Stimulated activated CD8-positive, alpha-beta memory T cell treated with anti-CD3 and anti-CD28 coated beads, Interleukin-7, amount 100 ng/mL, for 4 hours (primary cell): ENCODE data around the gene GNPDA1.
A peak's percentile ranks its signal among the peaks of the same experiment; 100 is the strongest.
"Not testable (repeated sequence)": the region's sequence is repeated elsewhere in the genome, so short reads cannot be mapped to it uniquely, and the experiment has no call there.

ENCODE experiments used
- DNase-seq, 2 donors: peaks; one replicate each; pipeline ENCODE4 v3.0.0-alpha.2; 2020; ENCODE audit warnings: low read depth in 2 of 2

Gene GNPDA1

DNA sequence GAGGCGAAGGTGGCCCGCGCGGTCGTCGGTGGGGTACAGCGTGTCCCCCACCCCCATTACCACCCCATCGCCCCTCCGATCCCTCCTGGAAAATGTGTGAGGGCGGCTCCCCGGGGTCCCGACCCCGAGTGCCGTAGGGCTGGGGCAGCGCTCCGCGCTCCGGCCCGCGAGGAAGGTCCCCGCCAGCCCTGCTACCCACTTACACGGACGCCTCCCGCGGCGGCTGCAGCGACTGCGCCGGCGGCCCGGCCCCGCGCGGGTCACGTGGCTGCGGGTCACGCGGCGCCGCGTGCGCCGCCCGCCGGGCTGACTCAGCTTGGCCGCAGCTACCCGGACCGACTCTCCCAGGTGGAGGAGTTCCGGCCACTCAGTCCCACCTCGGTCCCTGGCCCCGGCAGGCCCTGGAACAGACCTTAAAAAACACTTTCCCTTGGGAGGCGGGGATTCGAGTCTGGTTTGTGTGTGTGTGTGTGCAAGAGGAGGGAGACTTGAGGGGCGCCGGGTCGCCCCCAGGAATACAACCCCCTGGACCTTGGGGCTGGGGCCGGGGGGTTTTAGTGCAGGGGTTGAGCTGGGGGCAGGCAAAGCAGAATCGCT is at the start of gene GNPDA1:
TSS of gene GNPDA1 (minus strand) at position 236 of the 597 bp plus-strand sequence. CDS start 992 bp downstream, outside the sequence.
- peak; percentile 33 to 66 for DNase-seq

DNA sequence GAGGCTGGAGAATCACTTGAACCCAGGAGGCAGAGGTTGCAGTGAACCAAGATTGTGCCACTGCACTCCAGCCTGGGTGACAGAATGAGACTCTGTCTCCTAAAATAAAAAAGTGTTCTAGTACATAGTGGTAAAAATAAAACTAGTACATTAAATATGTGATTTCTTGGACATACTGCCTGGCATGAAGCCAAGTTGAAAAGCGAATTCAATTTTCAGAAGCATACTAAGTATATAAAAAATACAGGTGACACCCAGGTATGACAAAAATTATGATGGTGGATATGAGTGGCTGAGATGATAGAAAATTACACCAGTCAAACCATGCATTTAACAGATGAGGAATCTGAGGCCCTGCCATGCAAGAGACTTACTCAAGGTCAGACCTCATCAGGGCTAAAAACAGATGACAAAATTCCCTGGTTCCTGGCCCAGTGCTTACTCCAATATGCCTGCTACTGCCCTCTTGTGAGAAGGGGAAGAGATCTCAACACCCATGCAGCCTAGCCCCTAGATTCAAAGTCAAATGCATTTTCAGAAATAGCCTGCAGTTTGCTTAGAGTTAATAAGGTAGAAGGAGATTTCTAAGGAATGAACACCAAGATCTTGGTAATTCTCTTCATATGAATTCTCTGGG is 46.6 kb upstream of the GNPDA1 start:
- DNase-seq, result no peak

DNA sequence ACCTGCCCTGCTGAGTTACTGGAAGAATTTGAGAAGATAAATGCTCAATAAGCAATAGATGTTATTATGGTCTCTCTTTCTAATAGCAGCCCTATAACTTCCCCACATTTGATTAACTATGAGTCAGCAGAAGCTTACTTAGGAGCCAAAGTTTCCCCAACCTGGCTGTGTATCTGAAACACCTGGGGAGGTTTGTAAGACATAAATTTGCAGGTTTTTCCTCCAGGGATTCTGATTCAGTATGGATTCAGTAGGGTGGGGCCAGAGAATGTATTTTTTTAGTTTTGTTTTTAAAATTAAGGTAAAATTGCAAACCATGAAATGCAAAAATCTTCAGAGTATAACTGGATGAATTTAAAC is 44.9 kb upstream of the GNPDA1 start:
- no peak for DNase-seq

DNA sequence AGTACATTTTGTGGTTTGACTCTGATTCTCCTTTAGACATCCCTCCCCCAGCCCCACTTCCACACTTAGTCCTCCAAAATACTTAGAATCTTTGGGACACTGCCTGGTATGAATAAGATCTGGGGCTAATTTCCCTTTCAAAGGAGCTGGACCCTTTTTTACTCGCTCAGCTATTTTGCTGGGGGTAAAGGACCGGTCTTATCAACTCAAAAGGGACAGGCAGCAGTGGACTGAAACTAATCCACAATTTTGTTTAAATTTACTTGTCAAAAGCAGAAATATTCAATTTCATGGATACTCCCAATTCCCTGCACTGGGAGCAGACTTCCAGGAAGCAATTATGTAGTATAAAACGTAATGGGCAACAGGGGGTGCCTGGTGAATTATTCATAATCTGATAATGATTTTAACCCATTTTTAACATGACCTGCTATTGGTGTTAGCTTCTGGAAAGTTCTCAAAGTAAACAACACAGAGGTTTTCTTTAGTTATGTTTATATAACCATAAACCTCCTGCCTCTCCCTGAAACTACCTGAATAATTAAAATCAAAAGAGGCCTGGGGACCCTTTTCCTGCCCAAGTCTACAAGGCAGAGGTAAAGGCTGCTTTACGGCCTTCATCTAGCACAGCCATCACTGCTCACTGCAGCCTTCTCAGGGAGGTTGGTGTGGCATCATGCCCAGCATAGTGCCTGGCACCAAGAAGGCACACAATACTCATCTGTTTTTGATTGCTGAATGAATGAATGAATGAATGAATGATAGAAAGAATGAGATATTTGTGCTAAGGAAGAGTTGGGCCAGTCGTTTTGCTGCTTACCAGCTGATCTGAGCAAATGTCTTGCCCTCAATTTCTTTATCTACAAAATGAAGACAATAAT is 44.2 kb upstream of the GNPDA1 start:
- no peak for DNase-seq

DNA sequence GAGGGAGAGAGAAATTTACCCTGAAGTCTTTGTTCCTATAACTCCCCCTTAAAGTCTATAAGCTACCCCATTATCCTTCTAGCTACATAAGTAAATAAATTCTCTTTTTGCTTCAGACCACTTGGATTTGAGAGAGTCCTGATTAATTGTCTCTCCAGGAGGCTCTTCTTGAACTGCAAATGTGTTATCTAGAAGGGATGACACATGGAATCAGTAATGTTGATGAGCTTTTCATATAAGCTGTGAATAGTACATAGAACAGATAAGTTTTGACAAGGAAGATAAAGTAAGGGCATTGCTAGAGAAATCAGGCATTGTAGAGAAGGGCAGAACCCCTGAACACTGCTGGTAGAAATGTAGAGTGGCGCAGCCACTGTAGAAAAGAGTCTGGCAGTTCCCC is 42.5 kb upstream of the GNPDA1 start:
- no peak for DNase-seq

DNA sequence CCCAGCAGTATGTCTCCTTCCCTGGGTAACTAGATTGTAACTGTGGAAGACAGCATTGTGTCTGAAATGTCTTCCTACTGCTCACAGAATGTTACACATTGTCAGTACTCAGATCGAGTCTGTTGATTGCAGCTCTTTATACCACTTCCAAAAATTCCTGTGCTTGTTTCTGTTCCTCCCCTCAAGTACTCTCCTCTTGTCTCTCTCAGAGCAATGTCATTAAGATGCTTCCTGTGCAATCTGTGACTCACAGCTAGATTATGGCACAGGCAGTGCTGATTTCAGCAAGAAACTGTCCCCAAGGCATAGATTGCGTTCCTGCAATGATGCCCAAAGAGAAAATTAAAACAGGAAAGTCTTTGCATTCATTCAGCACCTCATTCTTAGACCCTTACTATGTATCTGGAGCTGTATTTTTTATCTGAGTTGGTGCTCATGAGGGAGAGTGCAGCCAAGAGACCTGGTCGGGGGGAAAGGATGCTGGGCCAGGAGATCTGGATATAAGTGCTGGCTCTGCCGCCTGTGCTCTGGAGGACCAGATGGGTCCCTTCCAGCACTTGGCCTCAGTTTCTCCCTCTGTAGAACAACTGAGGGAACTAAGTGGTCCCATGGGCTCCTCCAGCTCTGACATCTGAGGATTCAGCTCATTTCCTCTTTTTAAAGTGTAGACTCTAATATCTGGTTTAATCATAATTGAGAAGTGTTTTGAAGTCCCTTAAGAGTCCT is 40.8 kb upstream of the GNPDA1 start:
- no peak for DNase-seq

DNA sequence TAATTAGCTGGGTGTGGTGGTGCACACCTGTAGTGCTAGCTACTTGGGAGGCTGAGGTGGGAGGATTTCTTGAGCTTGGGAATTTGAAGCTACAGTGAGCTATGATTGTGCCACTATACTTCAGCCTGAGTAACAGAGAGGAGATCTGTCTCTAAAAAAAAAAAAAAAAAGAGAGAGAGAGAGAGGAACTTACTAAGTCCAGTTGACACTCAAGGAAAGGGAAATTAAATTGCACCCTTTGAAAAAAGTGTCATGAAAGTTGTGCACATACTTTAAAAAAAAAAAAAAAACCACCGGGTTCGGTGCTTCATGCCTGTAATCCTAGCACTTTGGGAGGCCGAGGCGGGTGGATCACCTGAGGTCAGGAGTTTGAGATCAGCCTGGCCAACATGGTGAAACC is 39.2 kb upstream of the GNPDA1 start:
- not testable (repeated sequence) for DNase-seq

DNA sequence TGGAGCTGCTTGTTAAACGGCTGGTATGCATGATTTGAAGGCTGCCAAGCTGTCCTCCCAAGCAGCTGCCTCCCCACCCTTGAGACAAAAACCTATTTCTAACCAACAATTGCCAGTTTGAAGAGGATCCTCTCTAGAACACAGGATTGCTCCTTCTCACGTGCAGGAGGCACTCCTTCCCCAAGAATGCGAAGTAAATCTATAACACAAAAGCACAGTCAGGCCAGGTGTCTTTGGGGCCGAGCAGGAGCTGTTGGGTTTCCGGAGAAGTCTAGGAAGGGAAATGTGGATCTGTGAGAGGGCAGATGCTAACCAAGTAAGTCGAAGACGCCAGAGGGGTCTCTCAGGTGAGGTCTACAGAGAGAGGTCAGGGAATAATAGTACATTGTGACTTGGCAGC is 35.4 kb upstream of the GNPDA1 start:
- no peak for DNase-seq

DNA sequence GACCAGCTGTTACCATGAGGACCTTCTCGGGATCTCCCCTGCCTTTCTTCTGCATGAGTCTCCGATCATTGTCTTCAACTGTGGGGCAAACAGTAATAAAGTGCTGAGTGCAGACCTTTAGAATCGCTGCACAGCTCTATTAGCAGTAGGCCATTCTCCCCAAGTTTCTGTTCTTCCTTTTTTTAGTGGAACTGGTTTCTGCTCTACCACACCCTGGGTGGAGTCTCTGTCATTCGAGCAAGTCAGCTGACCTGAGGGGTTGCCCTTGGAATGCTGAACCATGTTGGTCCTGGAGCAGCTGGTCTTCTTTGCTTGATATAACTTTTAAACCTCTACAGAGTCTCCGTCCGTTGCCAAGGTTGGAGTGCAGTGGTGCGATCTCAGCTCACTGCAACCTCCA is 33.4 kb upstream of the GNPDA1 start:
- DNase-seq, result no peak

DNA sequence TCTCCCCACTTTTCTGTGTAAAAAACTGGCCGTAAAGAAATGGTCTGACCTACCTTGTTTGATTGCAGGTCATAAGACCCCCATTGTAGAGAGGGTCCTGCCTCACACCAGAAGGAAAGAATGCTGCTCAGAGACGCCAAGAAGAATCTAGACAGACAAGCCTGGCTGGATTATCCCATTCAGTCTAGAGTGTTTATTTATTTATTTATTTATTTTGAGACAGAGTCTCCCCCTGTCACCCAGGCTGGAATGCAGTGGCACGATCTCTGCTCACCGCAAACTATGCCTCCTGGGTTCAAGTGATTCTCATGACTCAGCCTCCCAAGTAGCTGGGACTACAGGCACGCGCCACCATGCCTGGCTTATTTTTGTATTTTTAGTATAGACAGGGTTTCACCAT is 28.1 kb upstream of the GNPDA1 start:
- not testable (repeated sequence) for DNase-seq

DNA sequence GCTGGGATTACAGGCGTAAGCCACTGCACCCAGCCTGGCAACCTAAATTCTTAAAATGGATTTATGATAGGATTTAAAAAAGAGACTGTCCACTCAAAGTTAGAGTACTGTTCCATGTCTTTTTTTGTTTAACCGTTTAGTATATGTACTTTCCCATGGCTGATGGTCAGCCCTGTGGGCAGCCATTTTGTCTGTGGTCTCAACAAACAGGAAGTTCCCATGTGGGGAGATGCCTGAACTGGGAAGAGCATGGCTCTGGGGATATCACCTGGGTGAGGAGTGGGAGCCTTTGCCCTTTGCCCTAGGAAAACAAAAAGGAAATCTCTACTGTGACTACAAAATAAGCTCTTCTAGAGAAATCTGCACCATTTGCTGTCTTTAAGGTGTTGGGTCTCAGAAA is 27.5 kb upstream of the GNPDA1 start:
- DNase-seq, result no peak

DNA sequence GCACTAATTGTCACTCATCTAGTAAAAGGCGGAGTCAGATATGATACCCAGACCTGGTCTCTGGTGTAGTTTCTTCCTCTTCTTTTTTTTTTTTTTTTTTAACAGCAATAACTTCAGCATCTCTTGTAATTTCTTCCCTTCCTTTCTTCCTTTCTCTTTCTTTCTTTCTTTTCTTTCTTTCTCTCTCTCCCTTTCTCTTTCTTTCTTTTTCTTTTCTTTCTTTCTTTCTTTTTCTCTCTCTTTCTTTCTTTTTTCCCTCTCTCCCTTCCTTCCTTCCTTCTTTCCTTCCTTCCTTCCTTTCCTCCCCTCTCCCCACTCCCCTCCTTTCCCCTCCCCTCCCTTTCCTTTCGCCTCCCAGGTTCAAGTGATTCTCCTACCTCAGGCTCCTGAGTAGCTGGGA is 25.9 kb upstream of the GNPDA1 start:
- DNase-seq, result no peak

DNA sequence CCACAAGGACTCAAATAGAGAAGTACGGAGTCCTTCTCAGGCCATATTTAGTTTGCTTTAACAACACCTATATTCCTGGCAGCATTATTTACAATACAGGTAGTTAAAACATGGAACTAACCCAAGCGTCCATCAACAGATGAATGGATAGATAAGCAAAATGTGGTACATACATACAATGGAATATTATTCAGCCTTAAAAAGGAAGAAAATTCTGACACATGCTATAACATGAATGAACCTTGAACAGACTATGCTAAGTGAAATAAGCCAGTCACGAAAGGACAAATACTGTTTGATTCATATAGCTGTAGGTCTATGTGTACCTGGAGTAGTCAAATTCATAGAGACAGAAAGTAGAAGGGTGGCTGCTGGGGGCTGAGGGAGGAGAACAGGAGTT is 24.8 kb upstream of the GNPDA1 start:
- not testable (repeated sequence) for DNase-seq

DNA sequence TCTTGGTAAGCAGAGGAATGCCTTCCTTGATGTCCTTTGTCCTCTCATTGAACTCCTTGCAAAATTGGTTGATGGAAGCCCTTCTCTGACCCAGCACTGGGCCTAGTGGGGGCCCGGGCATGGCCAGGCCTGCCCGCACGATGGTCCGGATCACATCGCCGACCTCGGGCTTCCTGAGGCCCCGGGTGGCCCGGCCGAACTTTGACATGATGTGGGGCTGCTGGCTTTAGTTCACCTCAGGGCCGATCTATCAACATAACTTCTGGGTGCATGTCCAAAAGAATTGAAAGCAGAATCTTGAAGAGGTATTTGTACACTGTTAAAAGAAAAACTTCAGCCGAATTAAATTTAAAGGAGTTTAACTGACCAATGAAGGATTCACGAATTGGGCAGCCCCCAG is 24.1 kb upstream of the GNPDA1 start:
- DNase-seq, result no peak

DNA sequence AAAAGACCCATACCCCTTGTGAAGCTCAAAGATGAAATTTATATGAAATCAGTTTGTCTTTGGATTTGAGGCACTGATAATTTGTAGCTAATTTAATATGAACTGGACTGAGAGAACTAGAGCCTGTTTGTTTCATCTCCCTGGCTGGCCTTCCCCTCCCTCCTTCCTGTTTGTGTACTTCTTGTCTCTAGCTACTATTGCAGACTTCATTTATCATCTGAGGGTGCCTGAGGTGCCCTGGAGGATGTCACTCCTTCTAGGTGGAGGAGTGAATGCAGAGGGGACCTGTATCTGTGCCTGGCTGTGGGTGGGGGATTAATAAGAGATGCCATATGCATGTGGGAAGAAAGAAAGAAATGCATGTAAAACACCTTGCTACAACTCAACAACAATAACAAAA is 22.2 kb upstream of the GNPDA1 start:
- no peak for DNase-seq

DNA sequence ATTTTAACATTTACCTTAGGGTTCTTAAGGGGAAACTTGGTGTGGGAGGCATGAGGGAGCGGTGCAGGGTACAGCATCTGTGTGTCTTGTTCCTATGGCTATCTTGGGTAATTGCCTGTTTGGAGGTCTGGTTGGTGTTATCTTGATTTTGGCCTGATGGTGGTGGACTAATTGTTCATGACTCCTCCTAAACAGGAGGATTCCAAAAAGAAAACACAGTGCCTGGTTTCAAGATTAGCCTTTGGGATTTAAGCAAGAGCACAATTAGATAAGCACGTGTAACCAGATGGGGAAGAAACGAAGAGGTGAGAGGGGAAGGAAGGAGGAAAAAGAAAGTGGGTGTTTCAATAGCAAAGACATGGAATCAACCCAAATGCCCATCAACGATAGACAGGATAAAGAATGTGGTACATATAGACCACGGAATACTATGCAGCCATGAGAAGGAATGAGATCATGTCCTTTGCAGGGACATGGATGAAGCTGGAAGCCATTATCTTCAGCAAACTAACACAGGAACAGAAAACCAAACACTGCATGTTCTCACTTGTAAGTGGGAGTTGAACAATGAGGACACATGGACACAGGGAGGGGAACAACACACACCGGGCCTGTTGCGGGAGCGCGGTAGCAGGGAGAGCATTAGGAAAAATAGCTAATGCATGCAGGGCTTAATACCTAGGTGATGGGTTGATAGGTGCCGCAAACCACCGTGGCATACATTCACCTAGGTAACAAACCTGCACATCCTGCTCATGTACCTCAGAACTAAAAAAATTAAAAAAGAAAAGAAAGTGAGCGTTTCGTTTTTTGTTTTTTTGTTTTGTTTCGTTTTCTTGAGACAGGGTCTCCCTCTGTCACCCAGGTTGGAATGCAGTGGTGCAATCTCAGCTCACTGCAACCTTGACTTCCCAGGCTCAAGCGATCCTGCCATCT is 21.1 kb upstream of the GNPDA1 start:
- DNase-seq, result not testable (repeated sequence)

DNA sequence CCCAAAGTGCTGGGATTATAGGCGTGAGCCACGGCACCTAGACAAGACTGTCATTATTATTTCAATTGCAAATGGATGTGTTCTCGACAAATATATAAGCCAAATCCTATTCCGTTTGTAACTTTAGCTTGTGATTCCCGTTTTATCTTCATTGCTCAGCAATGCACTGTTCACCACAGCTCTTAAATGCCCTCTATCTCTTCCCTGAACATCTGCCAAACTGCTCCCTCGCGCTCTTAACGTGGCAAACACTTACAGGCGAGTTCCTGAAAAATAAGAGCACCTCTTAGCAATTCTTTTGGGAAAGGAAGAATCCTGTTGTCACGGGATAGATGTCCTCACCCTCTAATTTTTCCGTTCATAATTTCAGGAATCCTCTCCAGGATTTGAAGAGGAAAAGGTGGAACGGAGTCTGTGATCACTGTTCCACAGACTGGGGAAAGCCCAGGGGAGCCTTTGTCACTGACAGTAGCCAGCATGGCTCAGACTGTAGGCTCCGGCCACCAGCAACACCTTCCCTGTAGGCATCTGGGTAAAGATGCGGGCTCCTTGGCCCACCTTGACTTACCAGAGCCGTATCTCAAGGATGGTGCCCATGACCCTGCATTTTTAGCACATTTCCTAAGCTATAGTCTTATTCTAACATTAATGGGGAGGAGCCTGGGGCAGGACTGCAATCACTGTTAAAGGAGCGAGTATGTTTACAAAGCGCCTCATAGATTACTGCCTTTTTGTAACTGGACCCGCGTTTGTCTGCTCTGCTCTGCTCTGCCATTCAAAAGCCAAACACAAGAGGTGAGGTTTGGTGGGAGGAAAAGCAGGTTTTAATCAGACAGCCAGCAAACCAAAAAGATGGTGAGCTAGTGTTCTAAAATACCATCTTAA is 20.2 kb upstream of the GNPDA1 start:
- DNase-seq, result no peak

DNA sequence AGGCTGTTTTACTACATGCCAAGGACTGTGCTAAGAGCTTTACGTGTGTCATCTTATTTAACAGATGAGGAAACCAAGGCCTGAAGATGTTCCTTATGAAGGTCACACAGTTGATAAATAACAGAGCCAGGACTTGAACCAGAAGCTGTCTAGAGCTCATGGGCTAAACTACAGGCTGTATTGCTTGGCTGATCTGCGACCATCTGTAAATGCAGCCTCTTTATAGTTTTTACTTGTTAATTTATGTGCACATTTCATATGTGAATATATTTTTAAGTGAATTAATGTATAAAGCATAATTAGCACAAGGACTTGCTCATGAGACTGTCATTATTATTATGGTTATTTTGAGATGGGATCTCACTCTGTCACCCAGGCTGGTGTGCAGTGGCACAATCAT is 19.3 kb upstream of the GNPDA1 start:
- DNase-seq, result no peak

DNA sequence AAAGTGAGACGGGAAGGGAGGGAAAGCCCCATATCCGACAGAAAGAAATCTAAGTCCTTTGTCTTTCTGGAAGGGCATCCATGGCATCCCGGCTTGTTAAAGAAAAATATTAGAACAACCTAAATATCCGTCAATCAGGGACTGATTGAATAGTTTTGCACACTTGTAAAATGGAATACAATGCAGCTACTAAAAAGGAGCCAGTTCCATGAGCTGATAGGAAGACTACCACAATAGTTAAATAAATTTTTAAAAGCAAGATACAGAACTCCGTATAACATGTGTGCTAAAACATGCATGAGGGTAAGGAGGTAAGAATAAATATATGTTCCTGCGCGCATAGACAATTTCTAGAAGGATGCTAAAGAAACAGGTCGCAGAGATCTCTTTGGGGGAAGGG is 12.8 kb upstream of the GNPDA1 start:
- DNase-seq, result no peak

DNA sequence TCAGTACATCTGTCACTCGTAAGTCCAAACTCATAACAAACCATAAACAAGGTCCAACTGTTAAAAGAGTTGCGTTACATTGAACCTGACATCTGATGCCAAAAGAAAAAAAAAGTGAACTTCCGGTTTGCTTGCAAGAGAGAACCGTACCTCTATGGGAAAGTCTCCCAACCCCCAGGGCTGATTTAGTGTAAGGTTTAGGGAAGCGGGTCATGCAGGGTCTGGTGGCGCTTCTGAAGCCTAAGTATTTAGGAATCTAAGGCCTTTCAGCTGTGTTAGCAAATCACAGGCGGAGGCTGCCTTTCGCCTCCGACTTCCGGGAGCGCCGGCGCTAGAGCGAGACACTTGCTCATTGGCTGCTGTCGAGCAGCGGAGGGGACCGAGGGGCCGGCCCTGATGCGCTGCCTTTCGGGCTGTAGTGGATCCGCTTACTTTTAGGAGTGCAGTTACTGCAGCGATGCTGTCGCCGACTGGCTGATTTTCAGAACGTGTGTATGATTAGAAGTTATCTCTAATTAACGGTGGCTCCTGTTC is 12.0 kb upstream of the GNPDA1 start:
- peak; percentile 72 to 79 for DNase-seq
